ENCODE data around the gene HSPA6.
"Not testable (repeated sequence)": the region's sequence is repeated elsewhere in the genome, so short reads cannot be mapped to it uniquely, and the experiment has no call there.

Gene HSPA6

DNA sequence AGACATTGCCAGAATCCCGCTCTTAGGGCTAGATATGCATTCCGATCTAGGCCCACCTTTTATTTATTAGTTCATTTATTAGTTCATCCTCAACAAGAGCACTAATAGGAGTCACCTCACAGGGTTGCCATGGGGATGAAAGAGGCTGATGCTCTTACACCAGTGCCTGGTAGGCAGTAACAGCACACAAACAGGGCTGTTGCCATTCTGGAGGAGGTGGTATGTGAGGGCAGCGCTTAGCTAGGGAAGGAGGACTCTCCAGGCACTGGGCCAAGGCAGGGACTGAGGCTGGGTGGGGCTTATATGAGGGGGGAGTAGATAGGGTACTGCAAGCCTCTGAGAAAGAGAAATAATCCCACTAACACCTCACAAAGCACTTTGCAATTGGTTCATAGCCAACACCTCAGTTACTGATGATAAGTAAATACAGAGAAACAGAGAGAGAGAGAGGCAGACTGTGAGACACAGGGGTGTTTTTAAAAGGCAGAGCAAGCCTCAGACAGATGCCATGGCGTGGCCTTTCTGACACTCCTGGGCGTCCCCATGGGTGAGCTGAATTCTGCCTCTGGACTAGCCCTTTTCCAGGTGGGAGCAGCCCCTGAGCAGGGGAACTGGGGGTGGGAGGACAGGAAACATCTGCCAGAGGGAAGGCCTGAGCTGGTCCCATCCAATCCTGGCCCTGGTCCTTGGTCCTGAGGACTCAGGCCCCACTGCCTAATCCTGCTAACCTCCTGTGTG lies 13.2 kb upstream of the HSPA6 start:
- Histone ChIP-seq H3K27me3 (ENCODE audit: insufficient read depth, poor library complexity, severe bottlenecking) (no peaks in the 10 kb centered on the region), H3K4me1 (ENCODE audit: insufficient read depth, poor library complexity, severe bottlenecking) (no peaks in the 10 kb centered on the region), H3K36me3 (ENCODE audit: low read depth) (no peaks in the 10 kb centered on the region), H3K27ac (ENCODE audit: poor library complexity, severe bottlenecking) (no peak overlapping the region), H3K4me3 (ENCODE audit: severe bottlenecking) (no peak overlapping the region), H3K9me3 (ENCODE audit: severe bottlenecking) (no peaks in the 10 kb centered on the region)
- DNase-seq (ENCODE audit: low spot score), result no peak
- no peak for ATAC-seq (ENCODE audit: low read depth)
- TF ChIP-seq, protein P1, sequence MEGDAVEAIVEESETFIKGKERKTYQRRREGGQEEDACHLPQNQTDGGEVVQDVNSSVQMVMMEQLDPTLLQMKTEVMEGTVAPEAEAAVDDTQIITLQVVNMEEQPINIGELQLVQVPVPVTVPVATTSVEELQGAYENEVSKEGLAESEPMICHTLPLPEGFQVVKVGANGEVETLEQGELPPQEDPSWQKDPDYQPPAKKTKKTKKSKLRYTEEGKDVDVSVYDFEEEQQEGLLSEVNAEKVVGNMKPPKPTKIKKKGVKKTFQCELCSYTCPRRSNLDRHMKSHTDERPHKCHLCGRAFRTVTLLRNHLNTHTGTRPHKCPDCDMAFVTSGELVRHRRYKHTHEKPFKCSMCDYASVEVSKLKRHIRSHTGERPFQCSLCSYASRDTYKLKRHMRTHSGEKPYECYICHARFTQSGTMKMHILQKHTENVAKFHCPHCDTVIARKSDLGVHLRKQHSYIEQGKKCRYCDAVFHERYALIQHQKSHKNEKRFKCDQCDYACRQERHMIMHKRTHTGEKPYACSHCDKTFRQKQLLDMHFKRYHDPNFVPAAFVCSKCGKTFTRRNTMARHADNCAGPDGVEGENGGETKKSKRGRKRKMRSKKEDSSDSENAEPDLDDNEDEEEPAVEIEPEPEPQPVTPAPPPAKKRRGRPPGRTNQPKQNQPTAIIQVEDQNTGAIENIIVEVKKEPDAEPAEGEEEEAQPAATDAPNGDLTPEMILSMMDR (IDR thresholded peaks at IDR 0.05; ENCODE audit: poor library complexity, severe bottlenecking), result no peak

DNA sequence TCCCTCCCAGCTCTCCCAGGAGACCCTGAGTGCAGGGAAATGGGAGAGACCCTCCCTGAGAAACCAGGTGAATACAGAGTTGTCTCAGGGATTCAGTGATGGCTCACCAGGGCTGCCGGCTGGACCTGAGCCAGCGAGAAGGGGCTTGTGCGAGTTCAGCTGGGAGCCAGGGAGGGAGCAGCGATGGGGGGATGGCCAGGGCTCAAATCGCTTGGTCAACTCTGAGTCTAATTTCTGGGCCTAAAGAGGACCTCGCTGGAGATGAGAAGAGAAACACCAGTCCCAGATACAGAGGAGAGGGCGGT lies 12.6 kb upstream of the HSPA6 start:
- no peaks in the 10 kb centered on the region for H3K9me3 ChIP-seq (ENCODE audit: severe bottlenecking)
- H3K4me3 ChIP-seq (ENCODE audit: severe bottlenecking), result no peak overlapping the region
- H3K27me3 ChIP-seq (ENCODE audit: insufficient read depth, poor library complexity, severe bottlenecking), result no peaks in the 10 kb centered on the region
- ATAC-seq (ENCODE audit: low read depth), result no peak
- no peaks in the 10 kb centered on the region for H3K4me1 ChIP-seq (ENCODE audit: insufficient read depth, poor library complexity, severe bottlenecking)
- no peak for DNase-seq (ENCODE audit: low spot score)
- no peaks in the 10 kb centered on the region for H3K36me3 ChIP-seq (ENCODE audit: low read depth)
- TF ChIP-seq, protein P1 (IDR thresholded peaks at IDR 0.05; ENCODE audit: poor library complexity, severe bottlenecking), result no peak
- no peak overlapping the region for H3K27ac ChIP-seq (ENCODE audit: poor library complexity, severe bottlenecking)

DNA sequence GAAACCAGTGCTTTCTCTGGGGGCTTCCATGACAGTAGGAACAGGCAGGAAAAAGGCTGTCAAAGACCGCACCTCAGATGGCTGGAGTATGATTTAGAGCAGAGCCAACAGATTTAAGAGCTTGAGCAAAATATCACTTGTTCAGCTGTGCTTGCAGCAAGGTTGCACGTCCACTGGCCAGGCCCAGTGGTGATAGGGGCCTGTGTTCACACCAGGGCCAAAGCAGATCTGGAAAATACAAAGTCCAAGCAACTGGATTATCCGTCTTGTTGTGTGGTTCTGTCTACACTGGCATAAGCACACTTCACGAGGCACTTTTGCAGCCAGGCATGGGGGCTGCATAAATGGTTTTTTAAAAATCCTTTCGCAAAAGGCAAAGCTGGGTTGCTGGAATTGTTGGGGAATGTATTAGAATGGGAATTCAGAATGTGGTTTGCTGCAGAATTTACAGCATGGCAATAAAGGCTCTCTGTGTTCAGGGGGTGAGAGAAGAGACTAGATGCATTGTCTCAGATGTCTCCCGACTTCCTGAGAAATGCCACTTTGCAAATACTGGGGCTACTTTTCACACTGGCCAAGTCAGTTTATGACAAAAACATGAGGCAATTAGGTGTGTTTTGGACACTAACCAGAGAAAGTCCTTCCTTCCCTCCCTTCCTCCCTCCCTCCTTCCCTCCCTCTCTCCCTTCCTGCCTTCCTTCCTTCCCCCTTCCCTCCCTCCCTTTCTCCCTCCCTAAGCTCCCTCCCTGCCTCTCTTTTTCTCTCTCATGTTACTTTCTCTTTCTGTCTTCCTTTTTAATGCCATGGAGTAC lies 11.5 kb upstream of the HSPA6 start:
- H3K4me3 ChIP-seq (ENCODE audit: severe bottlenecking); H3K27ac ChIP-seq (ENCODE audit: poor library complexity, severe bottlenecking); H3K27me3 ChIP-seq (ENCODE audit: insufficient read depth, poor library complexity, severe bottlenecking); H3K36me3 ChIP-seq (ENCODE audit: low read depth); H3K9me3 ChIP-seq (ENCODE audit: severe bottlenecking); H3K4me1 ChIP-seq (ENCODE audit: insufficient read depth, poor library complexity, severe bottlenecking); ATAC-seq (ENCODE audit: low read depth); DNase-seq (ENCODE audit: low spot score): not testable (repeated sequence)

DNA sequence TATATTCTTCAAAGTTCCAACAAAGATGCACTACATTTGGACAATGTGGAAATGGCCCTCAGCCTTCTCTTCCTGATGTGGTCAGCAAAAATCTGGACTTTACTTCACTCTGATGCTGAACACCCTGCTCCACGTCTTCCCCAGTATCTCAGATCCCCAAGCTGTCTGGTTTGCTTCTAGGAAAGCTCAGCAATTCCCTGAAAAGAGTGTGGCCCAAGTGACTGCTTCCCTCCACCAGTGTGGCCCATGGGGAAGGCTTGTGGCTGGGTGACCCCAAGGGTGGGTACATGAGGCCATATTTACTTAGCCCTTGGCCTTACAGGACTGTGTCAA lies 10.9 kb upstream of the HSPA6 start:
- not testable (repeated sequence) for H3K27me3 ChIP-seq (ENCODE audit: insufficient read depth, poor library complexity, severe bottlenecking); DNase-seq (ENCODE audit: low spot score); ATAC-seq (ENCODE audit: low read depth); H3K36me3 ChIP-seq (ENCODE audit: low read depth); H3K4me3 ChIP-seq (ENCODE audit: severe bottlenecking); H3K4me1 ChIP-seq (ENCODE audit: insufficient read depth, poor library complexity, severe bottlenecking); H3K27ac ChIP-seq (ENCODE audit: poor library complexity, severe bottlenecking); H3K9me3 ChIP-seq (ENCODE audit: severe bottlenecking)

DNA sequence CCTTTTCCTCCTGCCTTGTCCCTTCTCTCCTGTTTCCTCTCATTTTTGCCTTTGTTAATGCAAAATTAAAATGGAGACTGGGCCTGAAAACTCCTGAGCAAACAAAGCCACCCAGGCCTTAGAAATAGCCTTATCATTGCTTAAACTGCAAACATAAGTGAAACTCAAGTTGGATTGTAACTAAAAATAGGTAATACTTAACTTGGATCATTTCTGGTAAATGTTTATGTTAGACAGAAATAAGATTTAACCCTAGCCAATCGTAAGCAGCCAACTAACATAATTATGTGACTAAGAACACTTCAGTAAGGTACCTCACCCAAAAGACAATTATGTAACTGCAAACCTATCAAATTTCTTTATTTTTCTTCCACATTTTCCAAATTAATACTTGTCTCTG lies 10.4 kb upstream of the HSPA6 start:
- not testable (repeated sequence) for ATAC-seq (ENCODE audit: low read depth); H3K27ac ChIP-seq (ENCODE audit: poor library complexity, severe bottlenecking); H3K9me3 ChIP-seq (ENCODE audit: severe bottlenecking)

DNA sequence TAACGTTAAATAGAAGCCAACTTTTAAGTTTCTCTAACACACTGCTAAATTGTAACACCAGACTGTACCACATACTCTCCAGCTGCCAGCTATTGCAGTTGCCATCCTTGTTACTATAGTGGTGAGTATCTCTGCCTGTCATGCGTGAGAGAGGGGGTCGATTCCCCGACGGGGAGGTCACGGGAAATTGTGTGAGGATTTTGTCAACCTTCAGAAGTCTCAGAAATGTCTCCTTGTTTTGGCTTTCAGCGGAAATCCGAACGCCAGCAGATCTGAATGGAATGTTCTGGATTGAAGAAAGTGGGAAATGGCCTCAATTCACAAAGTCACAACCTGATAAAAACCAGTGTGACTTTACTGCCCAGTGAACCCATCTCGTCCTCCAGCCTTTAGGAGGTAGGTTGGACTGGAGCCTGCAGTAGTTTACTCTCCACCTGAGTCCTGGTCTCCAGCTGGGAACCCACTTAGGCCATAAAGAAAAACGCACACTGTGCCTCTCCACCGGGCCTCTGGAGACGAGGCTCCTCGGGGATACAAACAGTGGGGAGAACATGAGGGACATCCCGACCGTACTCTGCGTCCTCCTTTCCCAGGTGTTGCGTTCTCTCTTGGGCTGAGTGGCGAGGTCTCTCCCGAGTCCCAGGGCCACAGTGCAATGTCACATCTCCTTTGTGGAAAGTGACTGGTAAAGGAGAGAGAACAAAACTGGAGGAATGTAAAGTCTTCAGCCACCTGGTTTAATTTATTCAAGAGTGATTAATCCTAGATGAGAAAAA lies 1.1 kb upstream of the HSPA6 start:
- H3K9me3 ChIP-seq (ENCODE audit: severe bottlenecking); H3K4me3 ChIP-seq (ENCODE audit: severe bottlenecking); H3K36me3 ChIP-seq (ENCODE audit: low read depth); H3K4me1 ChIP-seq (ENCODE audit: insufficient read depth, poor library complexity, severe bottlenecking); H3K27me3 ChIP-seq (ENCODE audit: insufficient read depth, poor library complexity, severe bottlenecking); ATAC-seq (ENCODE audit: low read depth); DNase-seq (ENCODE audit: low spot score): not testable (repeated sequence)
- H3K27ac ChIP-seq (ENCODE audit: poor library complexity, severe bottlenecking), result peak overlapping the region; percentile 78

More for the DNA sequence above, 10.4 kb upstream of the HSPA6 start:
- H3K36me3 ChIP-seq (ENCODE audit: low read depth); H3K4me1 ChIP-seq (ENCODE audit: insufficient read depth, poor library complexity, severe bottlenecking); H3K4me3 ChIP-seq (ENCODE audit: severe bottlenecking); H3K27me3 ChIP-seq (ENCODE audit: insufficient read depth, poor library complexity, severe bottlenecking); DNase-seq (ENCODE audit: low spot score): not testable (repeated sequence)

DNA sequence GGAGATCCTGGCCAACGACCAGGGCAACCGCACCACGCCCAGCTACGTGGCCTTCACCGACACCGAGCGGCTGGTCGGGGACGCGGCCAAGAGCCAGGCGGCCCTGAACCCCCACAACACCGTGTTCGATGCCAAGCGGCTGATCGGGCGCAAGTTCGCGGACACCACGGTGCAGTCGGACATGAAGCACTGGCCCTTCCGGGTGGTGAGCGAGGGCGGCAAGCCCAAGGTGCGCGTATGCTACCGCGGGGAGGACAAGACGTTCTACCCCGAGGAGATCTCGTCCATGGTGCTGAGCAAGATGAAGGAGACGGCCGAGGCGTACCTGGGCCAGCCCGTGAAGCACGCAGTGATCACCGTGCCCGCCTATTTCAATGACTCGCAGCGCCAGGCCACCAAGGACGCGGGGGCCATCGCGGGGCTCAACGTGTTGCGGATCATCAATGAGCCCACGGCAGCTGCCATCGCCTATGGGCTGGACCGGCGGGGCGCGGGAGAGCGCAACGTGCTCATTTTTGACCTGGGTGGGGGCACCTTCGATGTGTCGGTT lies 477 bp downstream of the HSPA6 start:
- not testable (repeated sequence) for H3K4me1 ChIP-seq (ENCODE audit: insufficient read depth, poor library complexity, severe bottlenecking); H3K9me3 ChIP-seq (ENCODE audit: severe bottlenecking); DNase-seq (ENCODE audit: low spot score); H3K27me3 ChIP-seq (ENCODE audit: insufficient read depth, poor library complexity, severe bottlenecking); H3K36me3 ChIP-seq (ENCODE audit: low read depth)
- Histone ChIP-seq H3K27ac (ENCODE audit: poor library complexity, severe bottlenecking) (peak overlapping the region; percentile 78), H3K4me3 (ENCODE audit: severe bottlenecking) (peak overlapping the region; percentile 75)
- ATAC-seq (ENCODE audit: low read depth), result peak; percentile 20; the same call in 2 of the 3 replicates

DNA sequence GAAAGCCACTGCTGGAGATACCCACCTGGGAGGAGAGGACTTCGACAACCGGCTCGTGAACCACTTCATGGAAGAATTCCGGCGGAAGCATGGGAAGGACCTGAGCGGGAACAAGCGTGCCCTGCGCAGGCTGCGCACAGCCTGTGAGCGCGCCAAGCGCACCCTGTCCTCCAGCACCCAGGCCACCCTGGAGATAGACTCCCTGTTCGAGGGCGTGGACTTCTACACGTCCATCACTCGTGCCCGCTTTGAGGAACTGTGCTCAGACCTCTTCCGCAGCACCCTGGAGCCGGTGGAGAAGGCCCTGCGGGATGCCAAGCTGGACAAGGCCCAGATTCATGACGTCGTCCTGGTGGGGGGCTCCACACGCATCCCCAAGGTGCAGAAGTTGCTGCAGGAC lies 981 bp downstream of the HSPA6 start:
- H3K4me3 ChIP-seq (ENCODE audit: severe bottlenecking), result peak overlapping the region; percentile 32

DNA sequence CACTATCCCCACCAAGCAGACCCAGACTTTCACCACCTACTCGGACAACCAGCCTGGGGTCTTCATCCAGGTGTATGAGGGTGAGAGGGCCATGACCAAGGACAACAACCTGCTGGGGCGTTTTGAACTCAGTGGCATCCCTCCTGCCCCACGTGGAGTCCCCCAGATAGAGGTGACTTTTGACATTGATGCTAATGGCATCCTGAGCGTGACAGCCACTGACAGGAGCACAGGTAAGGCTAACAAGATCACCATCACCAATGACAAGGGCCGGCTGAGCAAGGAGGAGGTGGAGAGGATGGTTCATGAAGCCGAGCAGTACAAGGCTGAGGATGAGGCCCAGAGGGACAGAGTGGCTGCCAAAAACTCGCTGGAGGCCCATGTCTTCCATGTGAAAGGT lies 1.6 kb downstream of the HSPA6 start:
- ATAC-seq (ENCODE audit: low read depth); H3K36me3 ChIP-seq (ENCODE audit: low read depth); H3K27me3 ChIP-seq (ENCODE audit: insufficient read depth, poor library complexity, severe bottlenecking); H3K4me3 ChIP-seq (ENCODE audit: severe bottlenecking); DNase-seq (ENCODE audit: low spot score); H3K27ac ChIP-seq (ENCODE audit: poor library complexity, severe bottlenecking); H3K9me3 ChIP-seq (ENCODE audit: severe bottlenecking); H3K4me1 ChIP-seq (ENCODE audit: insufficient read depth, poor library complexity, severe bottlenecking): not testable (repeated sequence)

More for the DNA sequence above, 981 bp downstream of the HSPA6 start:
- not testable (repeated sequence) for DNase-seq (ENCODE audit: low spot score); ATAC-seq (ENCODE audit: low read depth); H3K9me3 ChIP-seq (ENCODE audit: severe bottlenecking); H3K36me3 ChIP-seq (ENCODE audit: low read depth); H3K27me3 ChIP-seq (ENCODE audit: insufficient read depth, poor library complexity, severe bottlenecking); H3K27ac ChIP-seq (ENCODE audit: poor library complexity, severe bottlenecking); H3K4me1 ChIP-seq (ENCODE audit: insufficient read depth, poor library complexity, severe bottlenecking)
